Fibroblast of lung (primary cell): ENCODE data around the gene MLF2. TPM values are rescaled to one million over a fixed set of nuclear protein-coding genes. Genes with fewer than 3 reads are reported as not detected.

Experiments used
- DNase-seq, 2 donors: peaks; one replicate each; pipeline versions ENCODE4 v3.0.0 to v3.0.0-alpha.2; 2010; ENCODE audit warnings: low read depth in 2 of 2
- H2AFZ ChIP-seq: 2 replicates; pipeline ENCODE4 v1.5.1; 2012; ENCODE audit warnings: low read length, control low read depth, inconsistent platforms
- H3K27ac ChIP-seq: 2 replicates; pipeline ENCODE4 v1.5.1; 2011; ENCODE audit warnings: low read length, control low read depth; ENCODE audit not compliant: insufficient read depth
- H3K27me3 ChIP-seq: 2 replicates; pipeline ENCODE4 v1.5.1; 2011; ENCODE audit warnings: mild to moderate bottlenecking, low read length; ENCODE audit not compliant: control insufficient read depth, insufficient read depth
- H3K36me3 ChIP-seq: 2 replicates; pipeline ENCODE4 v1.5.1; 2011; ENCODE audit warnings: low read length; ENCODE audit not compliant: control insufficient read depth, insufficient read depth
- H3K4me1 ChIP-seq: 2 replicates; pipeline ENCODE4 v1.5.1; 2011; ENCODE audit warnings: low read length; ENCODE audit not compliant: control insufficient read depth, insufficient read depth; ENCODE audit errors: extremely low read depth
- H3K4me2 ChIP-seq: 2 replicates; pipeline ENCODE4 v1.5.1; 2011; ENCODE audit warnings: low read length, control low read depth; ENCODE audit not compliant: insufficient read depth; ENCODE audit errors: extremely low read depth
- H3K4me3 ChIP-seq, 4 experiments: fragments of 200-600 bp in 1 of 4; sonication (generic) in 1 of 4; replicated peaks in 1 of 4; 2 replicates each; pipeline ENCODE4 v1.5.1; 2011 to 2016; ENCODE audit warnings: low read length in 4 of 4, low read depth in 3 of 4, mild to moderate bottlenecking in 3 of 4, control low read depth in 2 of 4, inconsistent platforms in 1 of 4, mixed read lengths in 1 of 4; ENCODE audit not compliant: insufficient read depth in 1 of 4; ENCODE audit errors: control extremely low read depth in 1 of 4
- H3K79me2 ChIP-seq: 2 replicates; pipeline ENCODE4 v1.5.1; 2012; ENCODE audit warnings: mild to moderate bottlenecking, low read length, inconsistent platforms; ENCODE audit not compliant: control insufficient read depth, insufficient read depth
- H3K9ac ChIP-seq: 2 replicates; pipeline ENCODE4 v1.5.1; 2011; ENCODE audit warnings: mild to moderate bottlenecking, low read length, control low read depth; ENCODE audit not compliant: insufficient read depth
- H3K9me3 ChIP-seq: 2 replicates; pipeline ENCODE4 v1.5.1; 2012; ENCODE audit warnings: low read depth, low read length; ENCODE audit not compliant: control insufficient read depth, insufficient read depth
- H4K20me1 ChIP-seq: 2 replicates; pipeline ENCODE4 v1.5.1; 2011; ENCODE audit warnings: low read length; ENCODE audit not compliant: control insufficient read depth, insufficient read depth; ENCODE audit errors: extremely low read depth
- CTCF ChIP-seq, 2 donors: IDR thresholded peaks in 1 of 2; conservative IDR thresholded peaks in 1 of 2; 1 replicate in 1 of 2; 2 replicates in 1 of 2; pipeline ENCODE4 v1.5.1; 2011 to 2012; ENCODE audit warnings: low read length in 2 of 2, control low read depth in 1 of 2, inconsistent platforms in 1 of 2, low read depth in 1 of 2, mild to moderate bottlenecking in 1 of 2
- EZH2 ChIP-seq: IDR thresholded peaks from 2 replicates; pipeline ENCODE4 v1.5.1; 2012; ENCODE audit warnings: low read length, control low read depth, mild to moderate bottlenecking; ENCODE audit errors: missing control alignments
- polyA plus RNA-seq, 2 donors: library from polyadenylated mRNA; depleted of rRNA in 1 of 2; stranded (reverse) in 1 of 2; unstranded in 1 of 2; fragments of >200 nt; gene quantifications; 2 replicates each; pipeline ENCODE4 v1.2.1, GENCODE V29; 2011 to 2012; ENCODE audit warnings: missing spikeins in 1 of 2
- total RNA-seq: library from RNA; depleted of rRNA; stranded (reverse); fragments of >200 nt; gene quantifications from 2 replicates; pipeline ENCODE4 v1.2.1, GENCODE V29; 2014

Gene MLF2
- total and polyA plus RNA-seq, 2 donors (not counting 1 experiment from before 2014, with no cell fraction given), result 106 to 289 TPM

GRCh38 chr12:6765634-6766581 is 13.0 kb upstream of the MLF2 start, which contains the start of gene PTMS:
Gene PTMS, plus strand, starts transcription at chr12:6766363. Its CDS starts 343 bp downstream, at chr12:6766706.
- Histone ChIP-seq H3K4me1 (peaks cover 18% of the 10 kb centered on the region), H2AFZ (no peak within 1 kb of the TSS), H4K20me1 (peaks cover 7% of the 10 kb centered on the region), H3K79me2 (peaks cover 34% of the 10 kb centered on the region), H3K27ac (peak within 1 kb of the TSS; percentile 79), H3K4me3 (peak within 1 kb of the TSS; percentile 82 to 93 (median 90)), H3K4me2 (peak within 1 kb of the TSS; percentile 69), H3K27me3 (no peaks in the 10 kb centered on the region), H3K9ac (peak within 1 kb of the TSS; percentile 73), H3K9me3 (no peaks in the 10 kb centered on the region), H3K36me3 (peaks cover 5% of the 10 kb centered on the region)
- DNase-seq, result peak; percentile 92 to 98
- TF ChIP-seq EZH2, result no peak
- TF ChIP-seq CTCF (conservative IDR thresholded peaks at IDR 0.05 in 1 of 2, IDR thresholded peaks at IDR 0.05 in 1 of 2; ENCODE audit: low read depth in 1 of 2, low read length in 2 of 2), result no peak

- no peak for DNase-seq
- Histone ChIP-seq H3K9ac (no peak overlapping the region), H3K27ac (peak overlapping the region; percentile 79)
Measured at GRCh38 chr12:6765048-6765633, 12.2 kb upstream of the MLF2 start.

More at GRCh38 chr12:6765048-6765633, 12.2 kb upstream of the MLF2 start:
- no peaks in the 10 kb centered on the region for H3K9me3 ChIP-seq
- TF ChIP-seq EZH2, result no peak
- TF ChIP-seq CTCF (conservative IDR thresholded peaks at IDR 0.05 in 1 of 2, IDR thresholded peaks at IDR 0.05 in 1 of 2; ENCODE audit: low read depth in 1 of 2, low read length in 2 of 2), result no peak
- H2AFZ ChIP-seq, result no peak overlapping the region
- no peaks in the 10 kb centered on the region for H3K27me3 ChIP-seq
- H3K4me3 ChIP-seq, result peak overlapping the region; percentile 13 to 89 (median 43)
- peaks cover 34% of the 10 kb centered on the region for H3K79me2 ChIP-seq
- peaks cover 1% of the 10 kb centered on the region for H3K36me3 ChIP-seq
- H3K4me1 ChIP-seq, result peaks cover 18% of the 10 kb centered on the region
- H4K20me1 ChIP-seq, result peaks cover 7% of the 10 kb centered on the region
- peak overlapping the region; percentile 69 for H3K4me2 ChIP-seq
